Rectal smooth muscle tissue (tissue), 1 donor: ENCODE data around the gene ASB14.
"Not testable (repeated sequence)": the region's sequence is repeated elsewhere in the genome, so short reads cannot be mapped to it uniquely, and the experiment has no call there.

ENCODE experiments used
- H3K27ac ChIP-seq: one replicate; pipeline ENCODE4 v1.7.0; 2013; ENCODE audit warnings: low read depth, low read length, inconsistent platforms
- H3K27me3 ChIP-seq: one replicate; pipeline ENCODE4 v1.7.0; 2013; ENCODE audit warnings: low read length; ENCODE audit not compliant: control insufficient read depth, insufficient read depth
- H3K36me3 ChIP-seq: one replicate; pipeline ENCODE4 v1.7.0; 2013; ENCODE audit warnings: low read length; ENCODE audit not compliant: control insufficient read depth, insufficient read depth
- H3K4me1 ChIP-seq: one replicate; pipeline ENCODE4 v1.7.0; 2013; ENCODE audit warnings: low read length; ENCODE audit not compliant: control insufficient read depth, insufficient read depth
- H3K4me3 ChIP-seq: one replicate; pipeline ENCODE4 v1.7.0; 2013; ENCODE audit warnings: low read length
- H3K9ac ChIP-seq: one replicate; pipeline ENCODE4 v1.7.0; 2013; ENCODE audit warnings: low read length

ASB14 gene

DNA sequence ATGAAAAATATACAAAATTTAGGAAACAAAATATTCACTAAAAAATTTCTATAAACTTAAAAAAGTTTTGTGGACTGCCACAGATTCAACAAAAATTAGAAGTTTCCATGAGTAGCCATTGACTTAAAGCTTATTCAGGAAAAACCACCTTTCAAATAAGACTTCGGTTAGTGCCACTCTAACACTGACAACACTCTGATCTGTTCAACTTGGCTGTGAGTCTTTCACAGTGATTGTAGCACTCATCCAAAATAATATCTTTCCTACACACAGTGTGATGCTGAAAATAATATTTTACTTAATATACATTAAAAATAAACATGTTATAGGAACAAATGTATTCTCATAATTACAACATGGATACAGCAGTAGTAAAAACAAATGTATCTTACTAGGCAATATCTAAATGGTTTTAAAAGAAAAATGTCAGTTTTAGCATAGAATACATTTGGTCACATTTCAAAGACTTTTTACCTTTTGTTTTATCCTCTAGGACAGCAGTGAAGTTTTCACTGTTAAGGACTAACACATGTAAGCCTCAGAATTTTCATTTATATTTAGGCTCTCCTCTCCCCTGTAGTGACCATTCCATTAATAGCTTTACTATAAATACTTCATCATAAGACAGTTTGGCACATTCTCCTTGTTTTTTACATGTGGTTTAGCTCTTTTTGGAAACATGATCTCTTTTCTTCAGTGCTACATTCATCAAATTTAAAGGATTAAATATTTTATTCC lies at the start of gene ASB14:
Gene ASB14 (minus strand): TSS at position 527 of the 738 bp plus-strand sequence. CDS start 652 bp downstream, outside the sequence.
- H3K4me3 ChIP-seq: no peak within 1 kb of the TSS
- H3K9ac ChIP-seq: no peak within 1 kb of the TSS
- no peaks in the 10 kb centered on the region for H3K4me1 ChIP-seq
- no peaks in the 10 kb centered on the region for H3K27me3 ChIP-seq
- H3K27ac ChIP-seq: no peak within 1 kb of the TSS
- H3K36me3 ChIP-seq: no peaks in the 10 kb centered on the region

DNA sequence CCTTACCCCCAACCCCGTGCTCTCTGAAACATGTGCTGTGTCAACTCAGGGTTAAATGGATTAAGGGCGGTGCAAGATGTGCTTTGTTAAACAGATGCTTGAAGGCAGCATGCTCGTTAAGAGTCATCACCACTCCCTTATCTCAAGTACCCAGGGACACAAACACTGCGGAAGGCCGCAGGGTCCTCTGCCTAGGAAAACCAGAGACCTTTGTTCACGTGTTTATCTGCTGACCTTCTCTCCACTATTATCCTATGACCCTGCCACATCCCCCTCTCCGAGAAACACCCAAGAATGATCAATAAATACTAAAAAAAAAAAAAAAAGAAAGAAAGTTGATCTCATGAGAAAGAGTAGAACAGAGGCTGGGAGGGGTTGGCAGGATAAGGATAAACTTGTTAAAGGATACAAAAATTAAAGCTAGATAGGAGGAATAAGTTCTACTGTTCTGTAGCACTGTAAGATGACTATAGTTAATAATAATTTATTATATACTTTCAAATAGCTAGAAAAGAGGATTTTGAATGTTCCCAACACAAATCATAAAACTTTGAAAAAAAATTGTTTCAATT lies 46.7 kb upstream of the ASB14 start:
- H3K27ac ChIP-seq, H3K27me3 ChIP-seq, H3K9ac ChIP-seq, H3K4me3 ChIP-seq, H3K4me1 ChIP-seq, H3K36me3 ChIP-seq: not testable (repeated sequence)

DNA sequence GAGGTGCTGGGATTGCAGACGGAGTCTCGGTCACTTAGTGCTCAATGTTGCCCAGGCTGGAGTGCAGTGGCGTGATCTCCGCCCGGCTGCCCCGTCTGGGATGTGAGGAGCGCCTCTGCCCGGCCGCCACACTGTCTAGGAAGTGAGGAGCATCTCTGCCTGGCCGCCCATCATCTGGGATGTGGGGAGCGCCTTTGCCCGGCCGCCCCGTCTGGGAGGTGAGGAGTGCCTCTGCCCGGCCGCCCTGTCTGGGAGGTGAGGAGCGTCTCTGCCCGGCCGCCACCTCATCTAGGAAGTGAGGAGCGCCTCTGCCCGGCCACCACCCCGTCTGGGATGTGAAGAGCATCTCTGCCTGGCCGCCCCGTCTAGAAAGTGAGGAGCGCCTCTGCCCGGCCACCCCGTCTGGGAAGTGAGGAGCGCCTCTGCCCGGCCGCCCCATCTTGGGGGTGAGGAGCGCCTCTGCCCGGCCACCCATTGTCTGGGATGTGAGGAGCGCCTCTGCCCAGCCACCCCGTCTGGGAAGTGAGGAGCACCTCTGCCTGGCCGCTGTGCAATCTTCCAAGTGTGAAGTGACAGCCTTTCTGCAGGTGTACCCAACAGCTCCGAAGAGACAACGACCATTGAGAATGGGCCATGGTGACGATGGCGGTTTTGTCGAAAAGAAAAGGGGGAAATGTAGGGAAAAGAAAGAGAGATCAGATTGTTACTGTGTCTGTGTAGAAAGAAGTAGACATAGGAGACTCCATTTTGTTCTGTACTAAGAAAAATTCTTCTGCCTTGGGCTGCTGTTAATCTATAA lies 46.0 kb upstream of the ASB14 start:
- H3K36me3 ChIP-seq, H3K27ac ChIP-seq, H3K4me3 ChIP-seq, H3K9ac ChIP-seq, H3K4me1 ChIP-seq, H3K27me3 ChIP-seq: not testable (repeated sequence)

GRCh38 chr3:57335283-57335938 lies 42.9 kb upstream of the ASB14 start:
- no peak overlapping the region for H3K9ac ChIP-seq
- no peak overlapping the region for H3K4me3 ChIP-seq
- no peaks in the 10 kb centered on the region for H3K36me3 ChIP-seq
- no peaks in the 10 kb centered on the region for H3K4me1 ChIP-seq
- H3K27me3 ChIP-seq: no peaks in the 10 kb centered on the region
- no peak overlapping the region for H3K27ac ChIP-seq

- Histone ChIP-seq H3K27ac (no peak overlapping the region), H3K4me1 (no peaks in the 10 kb centered on the region), H3K9ac (no peak overlapping the region), H3K27me3 (no peaks in the 10 kb centered on the region), H3K36me3 (no peaks in the 10 kb centered on the region), H3K4me3 (no peak overlapping the region)
These were observed 38.7 kb upstream of the ASB14 start for GRCh38 chr3:57331078-57331610.

GRCh38 chr3:57326498-57326897 lies 34.0 kb upstream of the ASB14 start:
- not testable (repeated sequence) for H3K9ac ChIP-seq, H3K36me3 ChIP-seq, H3K4me1 ChIP-seq, H3K4me3 ChIP-seq, H3K27me3 ChIP-seq, H3K27ac ChIP-seq

GRCh38 chr3:57314204-57314603 lies 21.7 kb upstream of the ASB14 start:
- Histone ChIP-seq H3K36me3 (no peaks in the 10 kb centered on the region), H3K4me1 (no peaks in the 10 kb centered on the region), H3K4me3 (no peak overlapping the region), H3K27ac (no peak overlapping the region), H3K9ac (no peak overlapping the region), H3K27me3 (no peaks in the 10 kb centered on the region)

- H3K27me3 ChIP-seq: no peaks in the 10 kb centered on the region
These were observed 17.4 kb upstream of the ASB14 start for GRCh38 chr3:57309769-57310360.

GRCh38 chr3:57303520-57303919 lies 11.0 kb upstream of the ASB14 start:
- H3K36me3 ChIP-seq, H3K27me3 ChIP-seq, H3K27ac ChIP-seq, H3K4me3 ChIP-seq, H3K4me1 ChIP-seq, H3K9ac ChIP-seq: not testable (repeated sequence)

More at GRCh38 chr3:57309769-57310360, 17.4 kb upstream of the ASB14 start:
- Histone ChIP-seq H3K36me3 (no peaks in the 10 kb centered on the region), H3K4me3 (no peak overlapping the region), H3K4me1 (no peaks in the 10 kb centered on the region), H3K9ac (no peak overlapping the region), H3K27ac (no peak overlapping the region)

DNA sequence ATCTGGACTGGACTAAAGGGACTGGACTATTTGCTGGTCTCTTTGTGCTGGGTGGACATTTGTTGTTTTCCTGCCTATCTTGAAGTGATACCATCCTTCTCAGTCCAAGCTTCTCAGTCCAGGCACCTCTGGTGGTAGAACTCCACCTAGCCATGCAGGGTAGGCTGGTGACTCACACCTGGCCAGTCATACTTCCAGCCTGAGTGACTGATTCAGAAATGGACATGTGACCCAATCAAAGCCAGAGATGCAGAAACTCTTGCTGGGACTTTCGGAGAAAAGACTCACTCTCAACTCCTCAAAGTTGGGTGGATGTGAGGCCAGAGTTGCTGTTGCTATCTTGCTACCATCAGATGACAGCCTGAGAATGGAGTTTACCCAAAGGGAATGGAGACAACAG lies 5.6 kb upstream of the ASB14 start:
- Histone ChIP-seq H3K4me3 (no peak overlapping the region), H3K36me3 (no peaks in the 10 kb centered on the region), H3K27ac (no peak overlapping the region), H3K4me1 (no peaks in the 10 kb centered on the region), H3K27me3 (no peaks in the 10 kb centered on the region), H3K9ac (no peak overlapping the region)

DNA sequence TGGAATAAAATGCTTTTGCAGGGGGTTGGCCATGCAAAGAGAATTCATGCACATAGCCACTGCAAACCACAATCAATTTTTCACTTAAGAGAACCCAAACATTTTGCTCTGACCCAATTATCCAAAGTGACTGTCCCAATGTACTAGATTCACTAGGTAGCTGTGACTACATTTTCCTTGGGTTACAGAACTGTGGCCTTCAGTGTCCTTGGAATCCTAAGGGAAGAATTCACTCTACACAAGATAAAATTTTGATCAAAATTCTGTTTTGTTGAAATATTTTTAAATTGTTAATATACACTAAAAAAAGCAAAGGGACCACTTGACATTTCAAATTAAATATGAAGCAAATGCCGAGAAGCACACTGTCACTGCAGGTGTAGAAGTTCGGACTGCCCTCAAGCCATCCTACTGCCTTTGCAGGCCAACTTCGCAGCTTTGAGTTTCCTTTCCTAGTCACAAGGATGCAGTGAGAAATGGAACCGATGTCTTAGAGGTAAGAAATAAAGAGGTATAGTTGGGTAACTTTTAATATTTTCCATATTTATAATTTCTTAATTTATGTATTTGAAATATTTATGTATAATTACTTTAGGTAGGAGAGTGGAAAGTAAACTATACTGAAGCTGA lies 527 bp upstream of the ASB14 start:
- no peak overlapping the region for H3K9ac ChIP-seq
- no peak overlapping the region for H3K4me3 ChIP-seq
- H3K27ac ChIP-seq: no peak overlapping the region
- no peaks in the 10 kb centered on the region for H3K36me3 ChIP-seq
- no peaks in the 10 kb centered on the region for H3K27me3 ChIP-seq
- no peaks in the 10 kb centered on the region for H3K4me1 ChIP-seq
